SU-DHL-6 (cell line): ENCODE data around the gene POMT2.

ENCODE experiments used
- EZH2phosphoT487 ChIP-seq: fragments of 200-600 bp; sonication (generic), shearing (Covaris generic); conservative IDR thresholded peaks from 2 replicates; pipeline ENCODE4 v1.6.1; 2018; ENCODE audit warnings: mild to moderate bottlenecking, antibody characterized with exemption, low read length, moderate library complexity, mixed read lengths
- TF ChIP-seq, protein P1 (sequence below): fragments of 200-600 bp; sonication (generic); IDR thresholded peaks from one replicate; pipeline ENCODE4 v1.5.1; 2017; ENCODE audit warnings: antibody characterized with exemption, mild to moderate bottlenecking, low read length, moderate library complexity; ENCODE audit not compliant: insufficient read depth, poor library complexity, severe bottlenecking

DNA sequence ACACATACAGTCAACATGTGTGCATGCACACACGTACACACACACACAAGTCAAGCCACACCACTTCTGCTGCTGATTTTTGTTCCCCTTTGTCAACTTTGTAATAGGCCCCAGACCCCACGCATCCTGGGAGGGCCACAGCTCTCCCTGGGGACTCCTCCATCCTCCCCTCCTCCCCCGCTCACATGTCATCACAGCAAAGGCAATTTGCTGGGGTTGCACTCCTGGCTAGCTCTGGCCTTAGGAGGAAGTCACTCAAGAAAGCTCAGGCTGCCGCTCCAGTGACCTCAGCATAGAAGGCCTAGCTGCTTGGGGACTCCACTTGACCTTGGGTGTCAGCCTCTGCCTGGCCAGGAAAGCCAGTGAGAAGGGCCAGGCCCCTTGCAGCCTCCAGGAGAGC lies 76.8 kb downstream of the POMT2 start:
- TF ChIP-seq, protein P1, sequence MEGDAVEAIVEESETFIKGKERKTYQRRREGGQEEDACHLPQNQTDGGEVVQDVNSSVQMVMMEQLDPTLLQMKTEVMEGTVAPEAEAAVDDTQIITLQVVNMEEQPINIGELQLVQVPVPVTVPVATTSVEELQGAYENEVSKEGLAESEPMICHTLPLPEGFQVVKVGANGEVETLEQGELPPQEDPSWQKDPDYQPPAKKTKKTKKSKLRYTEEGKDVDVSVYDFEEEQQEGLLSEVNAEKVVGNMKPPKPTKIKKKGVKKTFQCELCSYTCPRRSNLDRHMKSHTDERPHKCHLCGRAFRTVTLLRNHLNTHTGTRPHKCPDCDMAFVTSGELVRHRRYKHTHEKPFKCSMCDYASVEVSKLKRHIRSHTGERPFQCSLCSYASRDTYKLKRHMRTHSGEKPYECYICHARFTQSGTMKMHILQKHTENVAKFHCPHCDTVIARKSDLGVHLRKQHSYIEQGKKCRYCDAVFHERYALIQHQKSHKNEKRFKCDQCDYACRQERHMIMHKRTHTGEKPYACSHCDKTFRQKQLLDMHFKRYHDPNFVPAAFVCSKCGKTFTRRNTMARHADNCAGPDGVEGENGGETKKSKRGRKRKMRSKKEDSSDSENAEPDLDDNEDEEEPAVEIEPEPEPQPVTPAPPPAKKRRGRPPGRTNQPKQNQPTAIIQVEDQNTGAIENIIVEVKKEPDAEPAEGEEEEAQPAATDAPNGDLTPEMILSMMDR = no peak
- no peak for TF ChIP-seq EZH2phosphoT487
